ENCODE data around the gene ANKRD39.

DNA sequence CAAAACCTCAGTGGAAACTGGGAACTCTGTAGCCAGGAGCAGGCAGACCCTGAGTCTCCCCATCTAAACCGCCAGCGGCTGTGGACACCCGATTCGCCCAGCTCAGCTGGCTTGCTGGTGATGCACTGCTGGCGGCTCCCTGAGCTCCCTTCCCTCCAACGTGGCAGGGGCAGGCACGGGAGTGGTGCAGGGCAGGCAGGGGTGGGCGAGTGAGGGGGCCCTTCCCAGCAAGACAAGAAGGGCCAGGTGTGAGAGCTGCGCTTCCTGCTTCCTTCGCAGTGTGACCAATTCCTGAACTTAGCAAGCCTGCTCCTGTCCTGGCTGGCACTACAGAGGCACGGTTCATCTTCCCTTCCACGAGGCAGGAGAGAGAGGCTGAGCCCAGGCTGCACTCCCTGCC lies 24.4 kb upstream of the ANKRD39 start:
- TF ChIP-seq, protein P1, sequence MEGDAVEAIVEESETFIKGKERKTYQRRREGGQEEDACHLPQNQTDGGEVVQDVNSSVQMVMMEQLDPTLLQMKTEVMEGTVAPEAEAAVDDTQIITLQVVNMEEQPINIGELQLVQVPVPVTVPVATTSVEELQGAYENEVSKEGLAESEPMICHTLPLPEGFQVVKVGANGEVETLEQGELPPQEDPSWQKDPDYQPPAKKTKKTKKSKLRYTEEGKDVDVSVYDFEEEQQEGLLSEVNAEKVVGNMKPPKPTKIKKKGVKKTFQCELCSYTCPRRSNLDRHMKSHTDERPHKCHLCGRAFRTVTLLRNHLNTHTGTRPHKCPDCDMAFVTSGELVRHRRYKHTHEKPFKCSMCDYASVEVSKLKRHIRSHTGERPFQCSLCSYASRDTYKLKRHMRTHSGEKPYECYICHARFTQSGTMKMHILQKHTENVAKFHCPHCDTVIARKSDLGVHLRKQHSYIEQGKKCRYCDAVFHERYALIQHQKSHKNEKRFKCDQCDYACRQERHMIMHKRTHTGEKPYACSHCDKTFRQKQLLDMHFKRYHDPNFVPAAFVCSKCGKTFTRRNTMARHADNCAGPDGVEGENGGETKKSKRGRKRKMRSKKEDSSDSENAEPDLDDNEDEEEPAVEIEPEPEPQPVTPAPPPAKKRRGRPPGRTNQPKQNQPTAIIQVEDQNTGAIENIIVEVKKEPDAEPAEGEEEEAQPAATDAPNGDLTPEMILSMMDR (conservative IDR thresholded peaks at IDR 0.05; ENCODE audit: low read depth, low read length), result no peak
- no peak for TF ChIP-seq EZH2 (IDR thresholded peaks at IDR 0.05; ENCODE audit: low read length, unreplicated experiment)
- no peak for TF ChIP-seq EZH2phosphoT487 (IDR thresholded peaks at IDR 0.05; ENCODE audit: borderline replicate concordance, low read length)

Data from PC-3 (cell line).